OCI-LY1 (cell line): ENCODE results near the gene TRIP12.

ENCODE experiments used
- CTCF ChIP-seq: fragments of 200-600 bp; sonication (generic), shearing (Covaris generic); IDR thresholded peaks from 2 replicates; pipeline ENCODE4 v1.5.1; 2017; ENCODE audit warnings: mild to moderate bottlenecking, antibody characterized with exemption, low read length, moderate library complexity, mixed read lengths
- EZH2 ChIP-seq: fragments of 200-600 bp; sonication (generic), shearing (Covaris generic); IDR thresholded peaks from 2 replicates; pipeline ENCODE4 v1.8.0; 2017; ENCODE audit warnings: borderline replicate concordance, mixed run types, mild to moderate bottlenecking, antibody characterized with exemption, low read length, moderate library complexity, mixed read lengths

- TF ChIP-seq CTCF (no peak), EZH2 (no peak)
Observed at GRCh38 chr2:229831805-229832509, 89.9 kb downstream of the TRIP12 start.
